HepG2 (cell line): Measurements from ENCODE around the gene MYD88. TPM values are rescaled to one million over a fixed set of nuclear protein-coding genes. Genes with fewer than 3 reads are reported as not detected.

Source experiments
- MYC ChIP-seq: sonication (generic); formaldehyde crosslinking; IDR thresholded peaks from 2 replicates; pipeline ENCODE4 v1.9.0; 2021; ENCODE audit warnings: missing genetic modification reagents, borderline replicate concordance
- RBM22 ChIP-seq: fragments of 200-400 bp; formaldehyde crosslinking; optimal IDR thresholded peaks from 2 replicates; pipeline ENCODE3; 2017; ENCODE audit warnings: mild to moderate bottlenecking, low read length, moderate library complexity
- SNAPC4 ChIP-seq: sonication (generic); formaldehyde crosslinking; IDR thresholded peaks from 2 replicates; pipeline ENCODE4 v1.4.0; 2020; ENCODE audit warnings: mild to moderate bottlenecking, missing genetic modification reagents
- TBX2 ChIP-seq: sonication (generic); formaldehyde crosslinking; IDR thresholded peaks from 2 replicates; pipeline ENCODE4 v1.5.0; 2020; ENCODE audit warnings: missing genetic modification reagents, mild to moderate bottlenecking, borderline replicate concordance
- ZNF232 ChIP-seq: sonication (generic); formaldehyde crosslinking; IDR thresholded peaks from 2 replicates; pipeline ENCODE4 v1.4.0; 2020; ENCODE audit warnings: missing genetic modification reagents, borderline replicate concordance
- ZNF484 ChIP-seq: sonication (generic); formaldehyde crosslinking; IDR thresholded peaks from 2 replicates; pipeline ENCODE4 v1.5.1; 2020; ENCODE audit warnings: mild to moderate bottlenecking, low read depth, missing genetic modification reagents, borderline replicate concordance
- ZNF607 ChIP-seq: sonication (generic); formaldehyde crosslinking; IDR thresholded peaks from 2 replicates; pipeline ENCODE4 v1.5.1; 2020; ENCODE audit warnings: missing genetic modification reagents, mild to moderate bottlenecking, borderline replicate concordance
- polyA plus RNA-seq, 8 experiments: library from polyadenylated mRNA; depleted of rRNA in 3 of 8; stranded (reverse) in 7 of 8; unstranded in 1 of 8; fragments of >200 nt; fragmentation: Illumina TruSeq in 4 of 8; extraction: Trizol in 4 of 8; gene quantifications; 2 replicates each; pipeline versions ENCODE4 v1.2.1 to v1.2.3, GENCODE V29; 2011 to 2016; ENCODE audit warnings: low read depth in 4 of 8, missing spikeins in 1 of 8, mixed read lengths in 1 of 8; ENCODE audit not compliant: insufficient read depth in 1 of 8
- total RNA-seq, 5 experiments: library from RNA; depleted of rRNA; stranded (reverse); fragments of >200 nt; fragmentation: Illumina TruSeq; extraction: Trizol; gene quantifications; 2 replicates each; pipeline ENCODE4 v1.2.3, GENCODE V29; 2016; ENCODE audit warnings: low read depth in 1 of 5
- TF ChIP-seq, protein P1 (sequence below): sonication (generic); formaldehyde crosslinking; IDR thresholded peaks from one replicate; pipeline ENCODE4 v1.5.1; 2020; ENCODE audit warnings: mild to moderate bottlenecking, missing genetic modification reagents; ENCODE audit errors: not compliant biosample characterization

The MYD88 gene
- total and polyA plus RNA-seq, 2 of the 13 experiments (the other 11 are each of a cell fraction or from before 2014, with no cell fraction given), result 7.6 to 32.7 TPM

GRCh38 chr3:38136393-38136776, 2.1 kb upstream of the MYD88 start (continued):
- TF ChIP-seq TBX2 (CRISPR knock-in tag) (peak; percentile 22; the same call in 1 of the 2 replicates), ZNF232 (CRISPR knock-in tag) (no peak), MYC (CRISPR knock-in tag) (0 out of 2 replicates have a peak, but pooled peaks have one; percentile 7), RBM22 (no peak), ZNF607 (CRISPR knock-in tag) (0 out of 2 replicates have a peak, but pooled peaks have one; percentile 2), SNAPC4 (CRISPR knock-in tag) (0 out of 2 replicates have a peak, but pooled peaks have one; percentile 14), ZNF484 (CRISPR knock-in tag) (no peak)
- TF ChIP-seq, protein P1, sequence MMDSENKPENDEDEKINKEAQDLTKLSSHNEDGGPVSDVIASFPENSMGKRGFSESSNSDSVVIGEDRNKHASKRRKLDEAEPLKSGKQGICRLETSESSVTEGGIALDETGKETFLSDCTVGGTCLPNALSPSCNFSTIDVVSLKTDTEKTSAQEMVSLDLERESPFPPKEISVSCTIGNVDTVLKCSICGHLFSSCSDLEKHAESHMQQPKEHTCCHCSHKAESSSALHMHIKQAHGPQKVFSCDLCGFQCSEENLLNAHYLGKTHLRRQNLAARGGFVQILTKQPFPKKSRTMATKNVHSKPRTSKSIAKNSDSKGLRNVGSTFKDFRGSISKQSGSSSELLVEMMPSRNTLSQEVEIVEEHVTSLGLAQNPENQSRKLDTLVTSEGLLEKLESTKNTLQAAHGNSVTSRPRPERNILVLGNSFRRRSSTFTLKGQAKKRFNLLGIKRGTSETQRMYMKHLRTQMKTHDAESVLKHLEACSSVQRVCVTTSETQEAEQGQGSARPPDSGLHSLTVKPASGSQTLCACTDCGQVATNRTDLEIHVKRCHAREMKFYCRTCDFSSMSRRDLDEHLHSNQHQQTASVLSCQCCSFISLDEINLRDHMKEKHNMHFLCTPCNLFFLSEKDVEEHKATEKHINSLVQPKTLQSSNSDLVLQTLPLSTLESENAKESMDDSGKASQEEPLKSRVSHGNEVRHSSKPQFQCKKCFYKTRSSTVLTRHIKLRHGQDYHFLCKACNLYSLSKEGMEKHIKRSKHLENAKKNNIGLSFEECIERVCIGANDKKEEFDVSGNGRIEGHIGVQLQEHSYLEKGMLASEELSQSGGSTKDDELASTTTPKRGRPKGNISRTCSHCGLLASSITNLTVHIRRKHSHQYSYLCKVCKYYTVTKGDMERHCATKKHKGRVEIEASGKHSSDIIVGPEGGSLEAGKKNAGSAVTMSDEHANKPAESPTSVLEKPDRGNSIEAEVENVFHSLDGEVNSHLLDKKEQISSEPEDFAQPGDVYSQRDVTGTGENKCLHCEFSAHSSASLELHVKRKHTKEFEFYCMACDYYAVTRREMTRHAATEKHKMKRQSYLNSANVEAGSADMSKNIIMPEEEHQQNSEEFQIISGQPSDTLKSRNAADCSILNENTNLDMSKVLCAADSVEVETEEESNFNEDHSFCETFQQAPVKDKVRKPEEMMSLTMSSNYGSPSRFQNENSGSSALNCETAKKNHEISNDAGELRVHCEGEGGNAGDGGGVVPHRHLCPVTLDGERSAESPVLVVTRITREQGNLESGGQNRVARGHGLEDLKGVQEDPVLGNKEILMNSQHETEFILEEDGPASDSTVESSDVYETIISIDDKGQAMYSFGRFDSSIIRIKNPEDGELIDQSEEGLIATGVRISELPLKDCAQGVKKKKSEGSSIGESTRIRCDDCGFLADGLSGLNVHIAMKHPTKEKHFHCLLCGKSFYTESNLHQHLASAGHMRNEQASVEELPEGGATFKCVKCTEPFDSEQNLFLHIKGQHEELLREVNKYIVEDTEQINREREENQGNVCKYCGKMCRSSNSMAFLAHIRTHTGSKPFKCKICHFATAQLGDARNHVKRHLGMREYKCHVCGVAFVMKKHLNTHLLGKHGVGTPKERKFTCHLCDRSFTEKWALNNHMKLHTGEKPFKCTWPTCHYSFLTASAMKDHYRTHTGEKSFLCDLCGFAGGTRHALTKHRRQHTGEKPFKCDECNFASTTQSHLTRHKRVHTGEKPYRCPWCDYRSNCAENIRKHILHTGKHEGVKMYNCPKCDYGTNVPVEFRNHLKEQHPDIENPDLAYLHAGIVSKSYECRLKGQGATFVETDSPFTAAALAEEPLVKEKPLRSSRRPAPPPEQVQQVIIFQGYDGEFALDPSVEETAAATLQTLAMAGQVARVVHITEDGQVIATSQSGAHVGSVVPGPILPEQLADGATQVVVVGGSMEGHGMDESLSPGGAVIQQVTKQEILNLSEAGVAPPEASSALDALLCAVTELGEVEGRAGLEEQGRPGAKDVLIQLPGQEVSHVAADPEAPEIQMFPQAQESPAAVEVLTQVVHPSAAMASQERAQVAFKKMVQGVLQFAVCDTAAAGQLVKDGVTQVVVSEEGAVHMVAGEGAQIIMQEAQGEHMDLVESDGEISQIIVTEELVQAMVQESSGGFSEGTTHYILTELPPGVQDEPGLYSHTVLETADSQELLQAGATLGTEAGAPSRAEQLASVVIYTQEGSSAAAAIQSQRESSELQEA (CRISPR knock-in tag), result no peak
